GM23338 (cell line): ENCODE measurements around the gene COL15A1. TPM values are rescaled to one million over a fixed set of nuclear protein-coding genes. Genes with fewer than 3 reads are reported as not detected.

Experiments used
- CREB1 ChIP-seq: fragments of 250-450 bp; sonication (Bioruptor Pico); IDR thresholded peaks from 2 replicates; pipeline ENCODE4 v1.5.0; 2020; ENCODE audit warnings: low read depth, mild to moderate bottlenecking, moderate library complexity
- CTCF ChIP-seq, 2 experiments: fragments of 200-600 bp in 1 of 2; sonication (generic) in 1 of 2; conservative IDR thresholded peaks; 2 replicates each; pipeline versions ENCODE4 v1.5.1 to v1.6.1; 2016 to 2017; ENCODE audit warnings: antibody characterized with exemption in 2 of 2, low read depth in 2 of 2, mild to moderate bottlenecking in 2 of 2, moderate library complexity in 1 of 2
- EZH2 ChIP-seq: fragments of 200-600 bp; sonication (generic); IDR thresholded peaks from one replicate; pipeline ENCODE4 v1.8.0; 2017; ENCODE audit warnings: antibody characterized with exemption, mild to moderate bottlenecking, low read depth; ENCODE audit not compliant: unreplicated experiment
- EZH2phosphoT487 ChIP-seq: fragments of 200-600 bp; sonication (generic); IDR thresholded peaks from one replicate; pipeline ENCODE4 v1.8.1; 2018; ENCODE audit warnings: antibody characterized with exemption; ENCODE audit not compliant: unreplicated experiment
- NANOG ChIP-seq: IDR thresholded peaks from 2 replicates; pipeline ENCODE4 v1.6.1; 2016; ENCODE audit warnings: antibody characterized with exemption, borderline replicate concordance
- STAT1 ChIP-seq: IDR thresholded peaks from one replicate; pipeline ENCODE4 v1.6.1; 2016; ENCODE audit warnings: antibody characterized with exemption; ENCODE audit not compliant: unreplicated experiment
- ZNF114 ChIP-seq: fragments of 250-450 bp; sonication (Bioruptor Pico); IDR thresholded peaks from 2 replicates; pipeline ENCODE4 v1.5.0; 2020; ENCODE audit warnings: mild to moderate bottlenecking, moderate library complexity
- ZNF462 ChIP-seq: fragments of 250-450 bp; sonication (Bioruptor Pico); IDR thresholded peaks from 2 replicates; pipeline ENCODE4 v1.5.0; 2020; ENCODE audit warnings: mild to moderate bottlenecking, moderate library complexity
- polyA plus RNA-seq: library from polyadenylated mRNA; unstranded; fragments of >200 nt; fragmentation: Nextera tagmentation; extraction: Ambion mirVana; gene quantifications from 2 replicates; pipeline ENCODE4 v1.2.1, GENCODE V29; 2016
- total RNA-seq: library from RNA; depleted of rRNA; stranded (reverse); fragments of >200 nt; shearing (Covaris generic); gene quantifications from 2 replicates; pipeline ENCODE4 v1.2.3, GENCODE V29; 2014

COL15A1 gene
- total and polyA plus RNA-seq, 2 experiments from 2014 or later: 0.17 to 0.18 TPM

GRCh38 chr9:99018653-99019052, 74.9 kb downstream of the COL15A1 start (continued):
- no peak for TF ChIP-seq CTCF (conservative IDR thresholded peaks at IDR 0.05; ENCODE audit: low read depth in 2 of 2)
- TF ChIP-seq CREB1 (CRISPR knock-in tag): no peak
- TF ChIP-seq ZNF114 (CRISPR knock-in tag): no peak
- no peak for TF ChIP-seq ZNF462 (CRISPR knock-in tag)
- TF ChIP-seq EZH2: no peak
- no peak for TF ChIP-seq STAT1
- no peak for TF ChIP-seq NANOG
- no peak for TF ChIP-seq EZH2phosphoT487
